Suprapubic skin (tissue), 4 donors: Measurements from ENCODE around the gene HSD17B4.

Experiments used
- CTCF ChIP-seq, 2 donors: fragments of 200-600 bp in 1 of 2; fragments of 450-650 bp in 1 of 2; sonication (generic) in 1 of 2; IDR thresholded peaks; one replicate each; pipeline ENCODE4 v1.5.1; 2016 to 2019; ENCODE audit warnings: antibody characterized with exemption in 2 of 2, mild to moderate bottlenecking in 1 of 2, moderate library complexity in 1 of 2
- EP300 ChIP-seq: sonication (generic); formaldehyde crosslinking; IDR thresholded peaks from one replicate; pipeline ENCODE4 v1.6.1; 2017; ENCODE audit warnings: antibody characterized with exemption
- POLR2A ChIP-seq, 2 donors: fragments of 450-650 bp; IDR thresholded peaks; one replicate each; pipeline ENCODE4 v1.6.1; 2017; ENCODE audit warnings: antibody characterized with exemption in 2 of 2, mild to moderate bottlenecking in 2 of 2, moderate library complexity in 2 of 2
- POLR2AphosphoS5 ChIP-seq, 3 donors: sonication (generic); formaldehyde crosslinking; IDR thresholded peaks; one replicate each; pipeline ENCODE4 v1.6.1; 2017; ENCODE audit warnings: antibody characterized with exemption in 3 of 3

DNA sequence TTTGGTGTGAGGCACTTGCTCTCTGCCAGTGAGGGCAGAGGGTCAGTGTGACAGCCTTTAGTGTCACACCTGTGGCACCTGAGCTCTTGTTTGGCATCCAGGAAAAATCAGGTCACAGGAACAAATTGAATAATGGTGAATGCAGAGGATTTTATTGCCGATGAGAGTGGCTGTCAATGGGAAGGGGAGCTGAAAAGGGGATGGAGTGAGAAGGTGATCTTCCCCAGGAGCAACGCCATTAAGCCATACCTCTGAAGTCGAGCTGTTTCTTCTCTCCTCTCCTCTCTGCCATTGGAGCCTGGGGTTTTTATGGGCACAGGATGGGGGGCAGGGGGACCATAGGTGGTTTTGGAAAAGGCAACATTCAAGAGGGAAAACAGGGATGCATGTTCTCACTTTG lies 2.4 kb upstream of the HSD17B4 start:
- TF ChIP-seq POLR2A (IDR thresholded peaks at IDR 0.05): no peak
- TF ChIP-seq CTCF (IDR thresholded peaks at IDR 0.05): no peak
- no peak for TF ChIP-seq POLR2AphosphoS5 (IDR thresholded peaks at IDR 0.05)
- TF ChIP-seq EP300: no peak
